Endothelial cell of umbilical vein (primary cell): Measurements from ENCODE around the gene TSSC4. TPM values are rescaled to one million over a fixed set of nuclear protein-coding genes. Genes with fewer than 3 reads are reported as not detected.

ENCODE experiments used
- BruUV-seq: library from RNA; stranded (reverse); fragments of 400-500 nt; replicated peaks from 2 replicates; lab custom pipeline; 2021; lab: Mats Ljungman, UMichigan
- CTCF ChIA-PET: fragments of 300-600, 350-600 bp; sonication (Branson Sonifier 250); formaldehyde crosslinking; loops from one replicate; lab custom pipeline; 2021; ENCODE audit warnings: antibody characterized with exemption, inconsistent platforms; lab: Charles Lee
- POLR2A ChIA-PET: fragments of 300-600, 350-600 bp; sonication (Branson Sonifier 250); formaldehyde crosslinking; loops from one replicate; lab custom pipeline; 2021; ENCODE audit warnings: antibody characterized with exemption, inconsistent platforms; lab: Charles Lee
- DNase-seq: peaks from one replicate; pipeline ENCODE4 v3.0.0-alpha.2; 2011; ENCODE audit warnings: low read depth, low spot score
- FAIRE-seq: peaks from 2 replicates; lab custom pipeline; 2011; peaks lifted over from hg19 to GRCh38; lab: Jason Lieb, UNC
- H2AFZ ChIP-seq: 2 replicates; pipeline ENCODE4 v1.6.0; 2012; ENCODE audit warnings: low read depth, low read length, control low read depth, inconsistent platforms
- H3K27ac ChIP-seq: 2 replicates; pipeline ENCODE4 v1.5.1; 2011; ENCODE audit warnings: low read depth, mild to moderate bottlenecking, control low read depth, low read length, moderate library complexity; ENCODE audit not compliant: insufficient read depth
- H3K27me3 ChIP-seq, 2 experiments: 2 replicates each; pipeline versions ENCODE4 v1.6.0 to v1.6.1; 2011; ENCODE audit warnings: low read length in 2 of 2, mixed read lengths in 1 of 2; ENCODE audit not compliant: control insufficient read depth in 2 of 2, insufficient read depth in 2 of 2
- H3K36me3 ChIP-seq, 2 experiments: 2 replicates in 1 of 2; 3 replicates in 1 of 2; pipeline ENCODE4 v1.5.1; 2011; ENCODE audit warnings: low read length in 2 of 2, mild to moderate bottlenecking in 1 of 2, moderate library complexity in 1 of 2; ENCODE audit not compliant: control insufficient read depth in 2 of 2, insufficient read depth in 2 of 2; ENCODE audit errors: extremely low read depth in 1 of 2
- H3K4me1 ChIP-seq: 3 replicates; pipeline ENCODE4 v1.5.1; 2011; ENCODE audit warnings: mild to moderate bottlenecking, low read length; ENCODE audit not compliant: control insufficient read depth, insufficient read depth; ENCODE audit errors: extremely low read depth
- H3K4me2 ChIP-seq: 2 replicates; pipeline ENCODE4 v1.6.1; 2011; ENCODE audit warnings: low read length, control low read depth, mixed read lengths; ENCODE audit not compliant: insufficient read depth
- H3K4me3 ChIP-seq, 3 experiments: fragments of 200-600 bp in 1 of 3; sonication (generic), shearing (Covaris generic) in 1 of 3; replicated peaks in 1 of 3; 2 replicates each; pipeline ENCODE4 v1.5.1; 2011 to 2016; ENCODE audit warnings: control low read depth in 3 of 3, low read length in 3 of 3, mild to moderate bottlenecking in 2 of 3, inconsistent platforms in 1 of 3, low read depth in 1 of 3, moderate library complexity in 1 of 3; ENCODE audit not compliant: insufficient read depth in 1 of 3
- H3K79me2 ChIP-seq: 2 replicates; pipeline ENCODE4 v1.6.0; 2012; ENCODE audit warnings: low read length, inconsistent platforms; ENCODE audit not compliant: control insufficient read depth, insufficient read depth
- H3K9ac ChIP-seq: replicated peaks from 2 replicates; pipeline ENCODE3; 2011; ENCODE audit warnings: low read length, control low read depth; ENCODE audit not compliant: insufficient read depth; ENCODE audit errors: extremely low read depth
- H3K9me1 ChIP-seq: replicated peaks from 3 replicates; pipeline ENCODE4 v1.6.0; 2011; ENCODE audit warnings: mild to moderate bottlenecking, low read length; ENCODE audit not compliant: control insufficient read depth, insufficient read depth; ENCODE audit errors: extremely low read depth
- H3K9me3 ChIP-seq: replicated peaks from 2 replicates; pipeline ENCODE4 v1.5.1; 2012; ENCODE audit warnings: low read length, inconsistent platforms; ENCODE audit not compliant: control insufficient read depth, insufficient read depth
- H4K20me1 ChIP-seq: replicated peaks from 2 replicates; pipeline ENCODE3; 2011; ENCODE audit warnings: mild to moderate bottlenecking, low read length; ENCODE audit not compliant: control insufficient read depth, insufficient read depth; ENCODE audit errors: extremely low read depth
- CTCF ChIP-seq, 2 donors: IDR thresholded peaks; 1 replicate in 1 of 2; 2 replicates in 1 of 2; pipeline ENCODE4 v1.5.1; 2011; ENCODE audit warnings: low read length in 2 of 2, mild to moderate bottlenecking in 2 of 2, moderate library complexity in 2 of 2, control low read depth in 1 of 2, inconsistent platforms in 1 of 2, low read depth in 1 of 2; ENCODE audit not compliant: insufficient read depth in 1 of 2; ENCODE audit errors: extremely low read depth in 1 of 2
- EZH2 ChIP-seq: IDR thresholded peaks from 2 replicates; pipeline ENCODE4 v1.6.1; 2012; ENCODE audit warnings: borderline replicate concordance, low read depth, mild to moderate bottlenecking, moderate library complexity, low read length, inconsistent platforms; ENCODE audit not compliant: severe bottlenecking
- FOS ChIP-seq: IDR thresholded peaks from 2 replicates; pipeline ENCODE4 v1.6.1; 2011; ENCODE audit warnings: mild to moderate bottlenecking, low read length, moderate library complexity, borderline replicate concordance; ENCODE audit not compliant: insufficient read depth
- JUN ChIP-seq: IDR thresholded peaks from 2 replicates; pipeline ENCODE4 v1.6.1; 2011; ENCODE audit warnings: borderline replicate concordance, low read depth; ENCODE audit not compliant: insufficient read length, insufficient read depth
- MAX ChIP-seq: IDR thresholded peaks from 2 replicates; pipeline ENCODE4 v1.6.1; 2011; ENCODE audit not compliant: insufficient read depth, insufficient read length
- MYC ChIP-seq: IDR thresholded peaks from one replicate; pipeline ENCODE4 v1.6.1; 2011; ENCODE audit warnings: mild to moderate bottlenecking, low read depth, low read length
- POLR2A ChIP-seq: IDR thresholded peaks from 2 replicates; pipeline ENCODE4 v1.6.1; 2012; ENCODE audit warnings: low read depth, mild to moderate bottlenecking, control low read depth, low read length
- POLR2AphosphoS5 ChIP-seq: IDR thresholded peaks from 2 replicates; pipeline ENCODE4 v1.6.1; 2012; ENCODE audit warnings: low read depth, mild to moderate bottlenecking, control low read depth, low read length, moderate library complexity; ENCODE audit not compliant: insufficient read depth
- dilution Hi-C: fragments of 300-500 bp; cut with MboI; formaldehyde crosslinking; loops from one replicate; pipeline ENCODE4 v1.15.0; 2019; ENCODE audit warnings: low sequenced_read_pairs; ENCODE audit not compliant: extremely low pct_ligation_motif_present
- intact Hi-C: fragments of 100-400 bp; cut with micrococcal nuclease; formaldehyde crosslinking; loops from one replicate; pipeline ENCODE4 v1.10.0; 2022
- polyA plus RNA-seq, 4 experiments: library from polyadenylated mRNA; depleted of rRNA in 3 of 4; stranded (reverse) in 3 of 4; unstranded in 1 of 4; fragments of >200 nt; gene quantifications; 2 replicates each; pipeline versions ENCODE4 v1.2.1 to v1.2.3, GENCODE V29; 2011 to 2012; ENCODE audit warnings: missing spikeins in 1 of 4
- total RNA-seq: library from RNA; stranded (reverse); gene quantifications from 2 replicates; pipeline ENCODE4 v1.2.3, GENCODE V29; 2021

Gene TSSC4
- total and polyA plus RNA-seq, 2 donors (not counting 3 experiments of a cell fraction or from before 2014, with no cell fraction given), result 42.7 to 59.6 TPM

GRCh38 chr11:2366733-2367132 is 33.8 kb upstream of the TSSC4 start:
- DNase-seq, result no peak
- POLR2A ChIA-PET, result no interaction called here
- FAIRE-seq, result no peak
- CTCF ChIA-PET, result interaction anchor here (1.5 to 1.7 kb wide), 2 partner anchors 11 to 61 kb away, joined by 3 to 11 read pairs; partner anchors contain the start of gene CD81
- H3K4me2 ChIP-seq, result no peak overlapping the region
- H3K27me3 ChIP-seq, result no peaks in the 10 kb centered on the region
- no peak overlapping the region for H3K9ac ChIP-seq
- H3K9me1 ChIP-seq, result no peaks in the 10 kb centered on the region
- H2AFZ ChIP-seq, result no peak overlapping the region
- H3K4me1 ChIP-seq, result no peaks in the 10 kb centered on the region
- H3K27ac ChIP-seq, result no peak overlapping the region
- H3K9me3 ChIP-seq, result no peaks in the 10 kb centered on the region
- no peaks in the 10 kb centered on the region for H3K79me2 ChIP-seq
- no peak for TF ChIP-seq MAX
- no TSS peak for BruUV-seq
- dilution Hi-C loops (no loop called here), intact Hi-C loops (no loop called here)
- no peak overlapping the region for H3K4me3 ChIP-seq
- no peaks in the 10 kb centered on the region for H4K20me1 ChIP-seq
- H3K36me3 ChIP-seq, result no peaks in the 10 kb centered on the region

- no peaks in the 10 kb centered on the region for H3K9me3 ChIP-seq
- H4K20me1 ChIP-seq, result no peaks in the 10 kb centered on the region
- H3K4me3 ChIP-seq, result no peak overlapping the region
- no peaks in the 10 kb centered on the region for H3K9me1 ChIP-seq
- H3K27me3 ChIP-seq, result no peaks in the 10 kb centered on the region
- TF ChIP-seq FOS (no peak), EZH2 (no peak), JUN (no peak), POLR2A (no peak), POLR2AphosphoS5 (no peak), CTCF (IDR thresholded peaks at IDR 0.05; ENCODE audit: extremely low read depth in 1 of 2, insufficient read depth in 1 of 2, low read depth in 1 of 2, low read length in 2 of 2) (no peak), MYC (no peak), MAX (no peak)
- H3K4me1 ChIP-seq, result no peaks in the 10 kb centered on the region
- no TSS peak for BruUV-seq
- no peak overlapping the region for H3K27ac ChIP-seq
- FAIRE-seq, result no peak
- no peaks in the 10 kb centered on the region for H3K36me3 ChIP-seq
- H3K4me2 ChIP-seq, result no peak overlapping the region
- dilution Hi-C loops, result no loop called here
- CTCF ChIA-PET, result interaction anchor here (1.5 to 1.7 kb wide), 2 partner anchors 10 to 62 kb away, joined by 3 to 11 read pairs; partner anchors contain the start of gene CD81
- no peaks in the 10 kb centered on the region for H3K79me2 ChIP-seq
- no peak for DNase-seq
- H2AFZ ChIP-seq, result no peak overlapping the region
- POLR2A ChIA-PET, result interaction anchor here (1.0 kb wide), 1 partner anchor 10 kb away, joined by 3 read pairs; no protein-coding TSS in a partner anchor
- intact Hi-C loops, result no loop called here
- H3K9ac ChIP-seq, result no peak overlapping the region
These were observed 33.0 kb upstream of the TSSC4 start for GRCh38 chr11:2367266-2368160.
